Frontal cortex (tissue), 4 donors: ENCODE measurements around the gene PPIP5K1. TPM values are rescaled to one million over a fixed set of nuclear protein-coding genes. Genes with fewer than 3 reads are reported as not detected.

Source experiments
- DNase-seq, 2 donors: peaks; one replicate each; pipeline ENCODE4 v3.0.0; 2012; ENCODE audit warnings: low spot score in 2 of 2
- FAIRE-seq: peaks from 2 replicates; lab custom pipeline; 2012; peaks lifted over from hg19 to GRCh38; lab: Jason Lieb, UNC
- total RNA-seq: library from RNA; depleted of rRNA; stranded (reverse); fragments of >200 nt; gene quantifications from one replicate; pipeline ENCODE4 v1.2.3, GENCODE V29; 2014
- donor health status: control.
- donor health status: control.
- donor health status: control.

The PPIP5K1 gene
- total RNA-seq, 1 donor from 2014 or later = 21.6 TPM

GRCh38 chr15:43522247-43522646 lies 67.8 kb downstream of the PPIP5K1 start:
- DNase-seq = no peak
- no peak for FAIRE-seq

DNA sequence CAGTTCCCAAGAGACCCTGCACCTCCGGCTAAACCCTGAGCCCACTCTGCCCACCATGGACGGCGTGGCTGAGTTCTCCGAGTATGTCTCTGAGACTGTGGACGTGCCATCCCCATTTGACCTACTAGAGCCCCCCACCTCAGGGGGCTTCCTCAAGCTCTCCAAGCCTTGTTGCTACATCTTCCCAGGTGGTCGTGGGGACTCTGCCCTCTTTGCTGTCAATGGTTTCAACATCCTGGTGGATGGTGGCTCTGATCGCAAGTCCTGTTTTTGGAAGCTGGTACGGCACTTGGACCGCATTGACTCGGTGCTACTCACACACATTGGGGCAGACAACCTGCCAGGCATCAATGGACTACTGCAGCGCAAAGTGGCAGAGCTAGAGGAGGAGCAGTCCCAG lies 68.6 kb downstream of the PPIP5K1 start:
- FAIRE-seq = no peak
- DNase-seq = no peak

GRCh38 chr15:43520138-43520537 lies 69.9 kb downstream of the PPIP5K1 start:
- FAIRE-seq = no peak
- no peak for DNase-seq

DNA sequence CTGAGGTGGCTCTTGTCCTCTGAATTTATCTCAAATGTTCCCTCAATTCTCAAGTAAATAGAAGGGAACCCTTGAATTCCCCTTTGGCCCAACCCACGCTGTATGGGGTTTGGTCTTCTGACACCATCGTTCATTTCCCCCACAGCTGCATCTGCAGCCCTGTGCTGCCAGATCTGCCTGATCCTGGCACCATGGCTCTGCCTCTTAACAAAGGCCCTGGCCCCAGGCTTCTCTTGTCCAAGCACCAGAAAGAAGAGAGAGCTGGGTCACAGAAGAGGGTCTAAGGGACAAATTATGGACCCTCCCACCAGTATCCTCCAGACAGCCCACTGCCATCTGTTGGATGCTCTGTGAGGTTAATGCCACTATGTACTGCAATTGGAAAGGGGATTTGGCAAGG lies 70.8 kb downstream of the PPIP5K1 start:
- FAIRE-seq (no peak), DNase-seq (peak in 1 of 2 donors; percentile 24)

DNA sequence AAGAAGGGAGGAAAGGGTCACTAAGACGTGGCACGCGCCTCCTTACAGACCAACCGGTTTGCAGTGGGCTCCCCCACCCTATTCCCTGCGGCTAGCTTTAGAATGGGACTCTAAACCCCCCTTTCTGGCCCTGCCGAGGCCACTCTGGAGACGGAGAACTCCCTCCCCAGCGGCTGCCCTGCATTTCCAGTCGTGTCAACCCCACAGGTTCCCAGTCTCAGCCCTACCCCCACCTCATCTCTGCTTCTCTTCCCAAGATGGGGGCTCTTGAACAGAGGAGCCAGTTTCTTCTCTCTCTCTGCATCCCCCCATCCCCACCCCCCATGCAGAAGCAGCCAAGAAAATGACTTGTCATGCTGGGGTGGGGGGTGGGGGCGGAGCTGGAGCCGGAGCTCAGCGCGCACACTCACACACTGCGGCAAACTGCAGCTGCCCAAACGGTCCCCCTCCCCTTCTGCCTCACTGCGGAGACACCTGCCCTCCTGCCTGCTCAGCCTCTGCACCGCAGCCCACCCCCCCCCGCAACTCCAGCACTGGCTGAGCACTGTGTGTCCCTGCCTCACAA lies 71.7 kb downstream of the PPIP5K1 start:
- FAIRE-seq (no peak), DNase-seq (peak; percentile 56 to 73)

GRCh38 chr15:43517354-43518196 lies 72.4 kb downstream of the PPIP5K1 start, which contains the start of gene MAP1A:
Gene MAP1A, plus strand, starts transcription at chr15:43517608. Its CDS starts 3,866 bp downstream, at chr15:43521474.
- no peak for FAIRE-seq
- peak; percentile 63 to 73 for DNase-seq

GRCh38 chr15:43516801-43517353 lies 73.1 kb downstream of the PPIP5K1 start:
- DNase-seq = no peak
- FAIRE-seq = no peak

DNA sequence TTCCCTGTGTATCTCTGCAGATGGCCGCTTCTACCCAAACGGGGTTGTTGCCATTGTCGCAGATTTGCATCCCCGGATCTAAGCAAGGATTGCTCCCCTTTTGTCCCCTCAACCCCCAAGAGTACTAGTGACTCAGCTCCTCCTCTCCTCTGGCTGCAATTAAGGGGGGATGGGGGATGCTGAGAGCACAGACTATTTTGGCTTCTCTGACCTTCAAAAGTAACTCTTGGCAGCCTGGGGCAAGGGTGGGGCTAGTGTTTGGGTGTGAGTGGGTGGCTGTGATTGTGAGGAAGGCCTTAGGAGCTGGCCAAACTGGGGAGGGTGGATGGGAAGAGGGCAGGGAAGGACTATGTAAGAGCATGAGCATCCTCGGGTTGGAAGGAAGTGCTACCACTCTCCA lies 73.8 kb downstream of the PPIP5K1 start:
- FAIRE-seq = no peak
- DNase-seq = no peak

GRCh38 chr15:43515741-43516140 lies 74.3 kb downstream of the PPIP5K1 start:
- DNase-seq = no peak
- FAIRE-seq = no peak

DNA sequence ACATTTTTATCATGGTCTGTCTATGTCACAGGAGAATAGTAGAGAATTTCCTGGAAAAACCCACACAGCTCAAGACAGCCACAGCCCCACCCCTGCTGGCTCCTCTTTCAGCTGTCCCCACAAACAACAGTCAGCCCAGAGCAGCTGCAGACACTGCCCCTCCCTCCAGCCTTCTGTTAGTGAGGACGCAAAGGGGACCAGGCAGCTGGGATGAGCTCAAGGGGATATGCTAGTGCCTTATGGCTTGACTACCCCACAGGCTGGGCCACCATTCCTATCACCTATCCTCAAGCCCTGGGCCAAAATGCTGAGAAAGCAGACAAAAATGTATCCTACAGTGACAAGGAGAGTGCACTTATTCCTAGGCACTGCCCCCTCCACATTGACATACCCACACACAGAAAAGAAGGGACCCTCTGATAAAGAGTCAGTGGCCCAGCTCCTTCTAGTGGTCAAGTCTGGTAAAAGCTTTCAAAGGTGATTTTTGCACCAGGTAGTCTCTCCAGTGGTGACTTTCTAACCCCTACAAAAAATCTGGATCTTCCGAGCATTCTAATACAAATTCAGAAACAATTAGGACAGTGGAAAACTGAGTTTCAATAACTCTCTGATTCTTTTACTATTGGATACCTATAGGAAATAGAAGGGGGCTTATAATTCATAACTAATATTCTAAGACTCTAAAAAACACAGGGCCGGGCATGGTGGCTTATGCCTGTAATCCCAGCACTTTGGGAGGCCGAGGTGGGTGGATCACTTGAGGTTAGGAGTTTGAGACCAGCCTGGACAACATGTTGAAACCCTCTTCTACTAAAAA lies 75.6 kb downstream of the PPIP5K1 start:
- peak in 1 of 2 donors; percentile 62 for DNase-seq
- FAIRE-seq = no peak

GRCh38 chr15:43513550-43513949 lies 76.5 kb downstream of the PPIP5K1 start:
- DNase-seq = no peak
- FAIRE-seq = no peak

GRCh38 chr15:43511012-43511885 lies 78.8 kb downstream of the PPIP5K1 start:
- no peak for FAIRE-seq
- DNase-seq = peak in 1 of 2 donors; percentile 8

DNA sequence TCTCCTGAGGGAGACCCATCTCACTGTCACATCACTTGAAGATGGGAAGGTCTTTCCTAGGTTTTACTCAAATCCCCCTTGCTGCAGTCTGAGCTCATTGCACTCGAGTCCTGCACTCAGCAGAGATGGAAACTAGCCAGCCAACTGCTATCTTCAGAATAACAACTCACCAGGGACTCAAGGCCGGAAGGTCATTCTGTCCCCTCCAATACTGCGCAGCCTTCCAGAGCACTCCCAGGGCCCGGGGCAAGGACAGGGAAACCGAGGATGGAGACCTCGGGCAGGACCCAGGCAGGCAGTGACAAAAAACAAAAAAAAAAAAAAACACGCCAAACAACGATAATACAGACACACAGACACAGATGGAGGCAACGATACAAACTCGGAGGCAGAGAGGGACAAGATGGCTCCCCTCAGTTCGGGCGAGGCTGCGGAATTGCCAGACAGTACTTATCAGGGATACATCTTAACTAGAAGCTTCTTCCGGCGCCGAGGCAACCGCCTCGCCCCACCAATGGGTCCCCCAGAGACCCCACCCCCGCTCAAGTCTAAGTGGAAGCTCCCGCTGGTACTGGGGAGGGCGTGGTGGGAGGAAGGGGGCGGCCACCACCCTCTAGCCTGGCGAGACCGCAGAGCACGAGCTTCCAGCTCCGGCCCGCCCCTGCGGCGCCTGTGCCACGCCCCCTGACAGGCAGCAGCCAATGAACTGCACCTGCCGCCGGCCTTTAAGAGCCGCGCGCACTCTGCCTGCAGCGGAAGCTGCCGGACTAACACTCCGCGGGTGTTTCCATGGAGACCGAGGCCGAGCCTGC lies 79.6 kb downstream of the PPIP5K1 start:
- FAIRE-seq (peak; percentile 34), DNase-seq (peak; percentile 89 to 93)

DNA sequence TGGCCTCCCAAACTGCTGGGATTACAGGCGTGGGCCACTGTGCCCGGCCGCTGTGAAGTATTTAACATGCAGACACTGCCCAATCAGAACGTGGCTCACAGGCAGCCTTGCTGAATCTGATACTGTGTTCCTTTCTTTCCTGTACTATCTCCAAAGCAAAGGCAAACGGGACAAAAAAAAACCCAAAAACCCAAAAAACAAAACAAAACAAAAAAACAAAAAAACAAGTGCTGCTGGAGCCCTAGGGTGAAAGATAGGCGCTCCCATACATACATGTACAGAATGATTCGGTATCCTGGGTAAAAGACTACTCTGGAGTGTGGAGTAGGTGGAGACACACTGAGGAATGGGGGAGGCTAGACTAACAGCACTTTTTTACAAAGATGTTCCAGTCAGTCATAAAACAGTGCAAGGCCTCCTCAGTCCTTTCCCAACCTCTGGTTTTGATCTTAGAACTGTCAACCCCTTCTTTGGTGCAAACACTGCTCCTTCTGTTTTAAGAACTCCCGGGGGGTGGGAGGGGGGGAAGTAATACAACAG lies 80.3 kb downstream of the PPIP5K1 start:
- peak in 1 of 2 donors; percentile 5 for DNase-seq
- no peak for FAIRE-seq

DNA sequence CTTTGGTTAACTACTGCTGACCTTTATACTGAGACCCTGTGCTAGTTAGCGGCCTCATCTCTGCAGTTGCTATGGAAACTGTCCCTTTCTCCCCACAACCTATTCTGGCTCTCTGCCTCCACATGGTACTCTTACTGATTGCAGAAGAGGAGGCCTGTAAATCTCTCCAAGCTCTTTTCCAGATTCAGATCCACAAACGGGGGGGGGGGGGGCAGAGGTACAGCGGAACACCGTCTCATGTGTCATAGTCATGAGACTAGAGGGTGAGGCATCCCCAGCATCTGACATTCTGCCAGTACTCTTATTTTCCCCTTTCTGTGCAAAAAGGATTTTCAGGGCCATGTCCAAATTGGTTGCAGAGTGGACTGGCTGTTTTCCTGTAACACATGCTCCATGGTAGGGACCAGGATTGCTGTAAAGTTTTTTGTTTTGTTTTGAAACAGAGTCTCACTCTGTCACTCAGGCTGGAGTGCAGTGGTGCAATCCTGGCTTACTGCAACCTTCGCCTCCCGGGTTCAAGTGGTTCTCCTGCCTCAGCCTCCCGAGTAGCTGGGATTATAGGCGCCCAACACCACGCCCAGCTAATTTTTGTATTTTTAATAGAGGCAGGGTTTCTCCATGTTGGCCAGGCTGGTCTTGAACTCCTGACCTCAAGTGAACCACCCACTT lies 80.9 kb downstream of the PPIP5K1 start:
- FAIRE-seq (no peak), DNase-seq (no peak)

DNA sequence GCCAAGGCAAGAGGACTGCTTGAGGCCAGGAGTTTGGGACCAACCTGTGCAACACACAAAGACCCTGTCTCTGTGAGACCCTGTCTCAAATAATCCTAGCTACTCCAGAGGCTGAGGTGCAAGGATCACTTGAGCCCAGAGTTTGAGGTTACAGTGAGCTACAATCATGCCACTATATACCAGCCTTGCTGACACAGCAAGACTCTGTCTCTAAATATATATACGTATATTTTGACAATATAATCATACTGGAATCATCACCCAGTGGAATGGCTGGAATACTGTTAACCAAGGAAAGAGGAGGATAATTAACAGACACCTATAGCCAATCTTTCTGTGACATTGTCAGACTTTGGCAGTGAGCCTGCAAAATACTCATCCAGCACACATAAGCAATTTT lies 81.6 kb downstream of the PPIP5K1 start:
- DNase-seq (no peak), FAIRE-seq (no peak)

- no peak for FAIRE-seq
- no peak for DNase-seq
Measured at GRCh38 chr15:43505738-43506137, 84.3 kb downstream of the PPIP5K1 start.

- FAIRE-seq = no peak
- DNase-seq = no peak
Measured at GRCh38 chr15:43499635-43500034, 90.4 kb downstream of the PPIP5K1 start.
